ENCODE measurements around the gene KCTD13.

Gene KCTD13

DNA sequence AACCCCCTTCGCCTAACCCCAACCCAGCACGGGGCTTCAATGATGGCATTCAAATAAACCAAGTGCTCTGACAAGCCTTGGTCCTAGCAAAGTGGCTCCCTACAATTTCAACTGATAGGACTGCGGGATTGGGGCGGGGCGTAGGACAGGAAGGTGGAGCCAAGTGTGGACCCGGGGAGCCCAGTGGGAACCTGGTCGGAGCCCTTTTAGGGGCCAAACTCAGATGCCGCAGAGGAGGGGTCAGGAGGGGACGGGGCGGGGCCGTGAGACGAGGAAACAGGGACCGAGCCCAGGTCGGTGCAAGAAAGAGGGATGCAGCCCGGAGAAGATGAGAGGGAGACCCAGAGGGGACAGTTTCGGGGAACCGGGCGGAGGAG is 49.8 kb downstream of the KCTD13 start:
- H3K4me3 ChIP-seq (ENCODE audit: insufficient read depth, low read length, poor library complexity, severe bottlenecking), result no peak overlapping the region
- no peaks in the 10 kb centered on the region for H3K9me3 ChIP-seq (ENCODE audit: insufficient read depth, low read length)
- H3K9me2 ChIP-seq (replicated peaks; ENCODE audit: insufficient read depth, low read length), result no peaks in the 10 kb centered on the region
- H3F3A ChIP-seq (ENCODE audit: insufficient read depth), result no peaks in the 10 kb centered on the region
- no peaks in the 10 kb centered on the region for H4K20me1 ChIP-seq (ENCODE audit: low read depth, low read length)
- H3K9ac ChIP-seq (ENCODE audit: low read length), result no peak overlapping the region
- no peak overlapping the region for H3K27ac ChIP-seq (ENCODE audit: low read depth, low read length)
- no peaks in the 10 kb centered on the region for H3K79me2 ChIP-seq (ENCODE audit: insufficient read depth, low read length)
- H3K4me2 ChIP-seq (ENCODE audit: low read depth, low read length, poor library complexity, severe bottlenecking), result no peak overlapping the region
- H3K36me3 ChIP-seq (ENCODE audit: low read length), result no peaks in the 10 kb centered on the region
- TF ChIP-seq EZH2phosphoT487 (conservative IDR thresholded peaks at IDR 0.05; ENCODE audit: low read length), result no peak
- TF ChIP-seq, protein P1, sequence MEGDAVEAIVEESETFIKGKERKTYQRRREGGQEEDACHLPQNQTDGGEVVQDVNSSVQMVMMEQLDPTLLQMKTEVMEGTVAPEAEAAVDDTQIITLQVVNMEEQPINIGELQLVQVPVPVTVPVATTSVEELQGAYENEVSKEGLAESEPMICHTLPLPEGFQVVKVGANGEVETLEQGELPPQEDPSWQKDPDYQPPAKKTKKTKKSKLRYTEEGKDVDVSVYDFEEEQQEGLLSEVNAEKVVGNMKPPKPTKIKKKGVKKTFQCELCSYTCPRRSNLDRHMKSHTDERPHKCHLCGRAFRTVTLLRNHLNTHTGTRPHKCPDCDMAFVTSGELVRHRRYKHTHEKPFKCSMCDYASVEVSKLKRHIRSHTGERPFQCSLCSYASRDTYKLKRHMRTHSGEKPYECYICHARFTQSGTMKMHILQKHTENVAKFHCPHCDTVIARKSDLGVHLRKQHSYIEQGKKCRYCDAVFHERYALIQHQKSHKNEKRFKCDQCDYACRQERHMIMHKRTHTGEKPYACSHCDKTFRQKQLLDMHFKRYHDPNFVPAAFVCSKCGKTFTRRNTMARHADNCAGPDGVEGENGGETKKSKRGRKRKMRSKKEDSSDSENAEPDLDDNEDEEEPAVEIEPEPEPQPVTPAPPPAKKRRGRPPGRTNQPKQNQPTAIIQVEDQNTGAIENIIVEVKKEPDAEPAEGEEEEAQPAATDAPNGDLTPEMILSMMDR (IDR thresholded peaks at IDR 0.05; ENCODE audit: insufficient read depth, low read length, poor library complexity, severe bottlenecking), result no peak
- no peak overlapping the region for H2AFZ ChIP-seq (ENCODE audit: low read depth, low read length, severe bottlenecking)
- H3K27me3 ChIP-seq (ENCODE audit: low read length), result no peaks in the 10 kb centered on the region

GRCh38 chr16:29875206-29875605 is 50.8 kb downstream of the KCTD13 start:
- Histone ChIP-seq H4K20me1 (ENCODE audit: low read depth, low read length) (no peaks in the 10 kb centered on the region), H2AFZ (ENCODE audit: low read depth, low read length, severe bottlenecking) (no peak overlapping the region), H3K9me2 (replicated peaks; ENCODE audit: insufficient read depth, low read length) (no peaks in the 10 kb centered on the region), H3K4me3 (ENCODE audit: insufficient read depth, low read length, poor library complexity, severe bottlenecking) (no peak overlapping the region), H3K9ac (ENCODE audit: low read length) (no peak overlapping the region), H3K9me3 (ENCODE audit: insufficient read depth, low read length) (no peaks in the 10 kb centered on the region), H3F3A (ENCODE audit: insufficient read depth) (no peaks in the 10 kb centered on the region), H3K36me3 (ENCODE audit: low read length) (no peaks in the 10 kb centered on the region), H3K27ac (ENCODE audit: low read depth, low read length) (no peak overlapping the region), H3K27me3 (ENCODE audit: low read length) (no peaks in the 10 kb centered on the region), H3K4me2 (ENCODE audit: low read depth, low read length, poor library complexity, severe bottlenecking) (no peak overlapping the region), H3K79me2 (ENCODE audit: insufficient read depth, low read length) (no peaks in the 10 kb centered on the region)
- TF ChIP-seq, protein P1 (IDR thresholded peaks at IDR 0.05; ENCODE audit: insufficient read depth, low read length, poor library complexity, severe bottlenecking), result no peak
- no peak for TF ChIP-seq EZH2phosphoT487 (conservative IDR thresholded peaks at IDR 0.05; ENCODE audit: low read length)

DNA sequence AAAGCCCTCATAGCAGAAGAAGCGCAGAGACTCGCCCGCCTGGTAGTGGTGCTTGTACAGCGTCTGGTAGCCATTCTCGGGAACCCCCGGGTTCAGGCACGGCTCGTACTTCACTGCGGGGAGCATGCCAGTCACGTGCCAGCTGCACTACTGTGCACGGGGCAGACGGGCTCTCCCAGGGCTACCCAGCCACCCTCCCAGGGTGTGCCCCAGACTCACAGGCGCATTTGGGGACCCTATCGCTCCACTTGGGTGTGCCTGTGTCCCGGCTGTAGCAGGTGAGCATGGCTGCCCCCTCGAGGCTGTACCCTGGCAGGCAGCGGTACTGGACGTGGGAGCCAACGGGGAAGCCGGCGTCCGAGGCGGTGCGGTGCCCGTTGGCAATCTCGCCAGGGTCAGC is 52.7 kb downstream of the KCTD13 start:
- H3K79me2 ChIP-seq (ENCODE audit: insufficient read depth, low read length), result no peaks in the 10 kb centered on the region
- no peak overlapping the region for H3K4me3 ChIP-seq (ENCODE audit: insufficient read depth, low read length, poor library complexity, severe bottlenecking)
- no peak overlapping the region for H2AFZ ChIP-seq (ENCODE audit: low read depth, low read length, severe bottlenecking)
- H3K27me3 ChIP-seq (ENCODE audit: low read length), result no peaks in the 10 kb centered on the region
- no peaks in the 10 kb centered on the region for H3F3A ChIP-seq (ENCODE audit: insufficient read depth)
- no peak overlapping the region for H3K4me2 ChIP-seq (ENCODE audit: low read depth, low read length, poor library complexity, severe bottlenecking)
- H3K9me3 ChIP-seq (ENCODE audit: insufficient read depth, low read length), result no peaks in the 10 kb centered on the region
- no peak overlapping the region for H3K9ac ChIP-seq (ENCODE audit: low read length)
- no peaks in the 10 kb centered on the region for H4K20me1 ChIP-seq (ENCODE audit: low read depth, low read length)
- no peaks in the 10 kb centered on the region for H3K9me2 ChIP-seq (replicated peaks; ENCODE audit: insufficient read depth, low read length)
- no peak for TF ChIP-seq EZH2phosphoT487 (conservative IDR thresholded peaks at IDR 0.05; ENCODE audit: low read length)
- TF ChIP-seq, protein P1 (IDR thresholded peaks at IDR 0.05; ENCODE audit: insufficient read depth, low read length, poor library complexity, severe bottlenecking), result no peak
- H3K36me3 ChIP-seq (ENCODE audit: low read length), result no peaks in the 10 kb centered on the region
- no peak overlapping the region for H3K27ac ChIP-seq (ENCODE audit: low read depth, low read length)

Measured in SU-DHL-6 (cell line).